Adrenal gland (tissue), 5 donors: ENCODE measurements around the gene GRXCR1.

Experiments
- CTCF ChIP-seq, 6 experiments: fragments of 450-650 bp in 4 of 6; fragments of 200-600 bp in 2 of 6; sonication (generic) in 1 of 6; IDR thresholded peaks; 1 replicate in 5 of 6; 2 replicates in 1 of 6; pipeline versions ENCODE4 v1.5.1 to v1.8.0; 2016 to 2021; ENCODE audit warnings: antibody characterized with exemption in 6 of 6, mild to moderate bottlenecking in 2 of 6, moderate library complexity in 1 of 6
- POLR2A ChIP-seq, 2 donors: fragments of 450-650 bp; IDR thresholded peaks; one replicate each; pipeline ENCODE4 v1.6.1; 2017; ENCODE audit warnings: antibody characterized with exemption in 2 of 2, mild to moderate bottlenecking in 2 of 2, moderate library complexity in 1 of 2
- donor health status: DM: no; HTN: no; CAD: no.

GRCh38 chr4:42844422-42845070 is 48.0 kb upstream of the GRXCR1 start:
- no peak for TF ChIP-seq CTCF (IDR thresholded peaks at IDR 0.05)
- TF ChIP-seq POLR2A (IDR thresholded peaks at IDR 0.05) = no peak
